NCI-H1417 treated with DMSO at 0.1 percent for 48 hours (cell line): ENCODE measurements around the gene PODNL1.
"Not testable (repeated sequence)": the region's sequence is repeated elsewhere in the genome, so short reads cannot be mapped to it uniquely, and the experiment has no call there.

Source experiments
- DNase-seq: peaks from one replicate; lab custom pipeline; 2025; lab: John Stamatoyannopoulos, UW

PODNL1 gene

GRCh38 chr19:13972368-13973155 lies 34.3 kb upstream of the PODNL1 start:
- DNase-seq, result no peak

- not testable (repeated sequence) for DNase-seq
Measured at GRCh38 chr19:13971868-13972267, 33.7 kb upstream of the PODNL1 start.

- DNase-seq, result no peak
Measured at GRCh38 chr19:13969897-13970296, 31.7 kb upstream of the PODNL1 start.

GRCh38 chr19:13968999-13969398 lies 30.8 kb upstream of the PODNL1 start:
- DNase-seq, result no peak

GRCh38 chr19:13968383-13968935 lies 30.2 kb upstream of the PODNL1 start:
- no peak for DNase-seq

GRCh38 chr19:13967206-13967605 lies 29.0 kb upstream of the PODNL1 start:
- DNase-seq, result not testable (repeated sequence)

- no peak for DNase-seq
Measured at GRCh38 chr19:13966684-13967128, 28.5 kb upstream of the PODNL1 start.

- DNase-seq, result no peak
Measured at GRCh38 chr19:13965926-13966683, 27.9 kb upstream of the PODNL1 start.

- no peak for DNase-seq
Measured at GRCh38 chr19:13965377-13965896, 27.2 kb upstream of the PODNL1 start.

- DNase-seq, result no peak
Measured at GRCh38 chr19:13964776-13965175, 26.6 kb upstream of the PODNL1 start.

- no peak for DNase-seq
Measured at GRCh38 chr19:13963603-13964105, 25.4 kb upstream of the PODNL1 start.

GRCh38 chr19:13962699-13963602 lies 24.7 kb upstream of the PODNL1 start:
- DNase-seq, result no peak

GRCh38 chr19:13961826-13962698 lies 23.8 kb upstream of the PODNL1 start:
- no peak for DNase-seq

- no peak for DNase-seq
Measured at GRCh38 chr19:13960863-13961784, 22.9 kb upstream of the PODNL1 start.

- DNase-seq, result no peak
Measured at GRCh38 chr19:13959962-13960862, 22.0 kb upstream of the PODNL1 start.

- DNase-seq, result no peak
Measured at GRCh38 chr19:13959141-13959961, 21.1 kb upstream of the PODNL1 start.

GRCh38 chr19:13958043-13958442 lies 19.8 kb upstream of the PODNL1 start:
- DNase-seq, result no peak
